Keratinocyte (primary cell): ENCODE results near the gene RPRD1B.

Source experiments
- EZH2 ChIP-seq: IDR thresholded peaks from one replicate; pipeline ENCODE4 v1.6.1; 2012; ENCODE audit warnings: inconsistent platforms, mild to moderate bottlenecking, low read length, moderate library complexity
- TF ChIP-seq, protein P1 (sequence below), 3 experiments: IDR thresholded peaks in 1 of 3; conservative IDR thresholded peaks in 1 of 3; optimal IDR thresholded peaks in 1 of 3; 2 replicates in 2 of 3; 3 replicates in 1 of 3; pipeline versions ENCODE3 to v1.5.1; 2011; ENCODE audit warnings: low read length in 3 of 3, mild to moderate bottlenecking in 3 of 3, moderate library complexity in 2 of 3, control low read depth in 1 of 3, inconsistent platforms in 1 of 3; ENCODE audit not compliant: insufficient read depth in 2 of 3; ENCODE audit errors: extremely low read depth in 1 of 3

GRCh38 chr20:38021087-38021772 is 12.3 kb upstream of the RPRD1B start:
- TF ChIP-seq, protein P1, sequence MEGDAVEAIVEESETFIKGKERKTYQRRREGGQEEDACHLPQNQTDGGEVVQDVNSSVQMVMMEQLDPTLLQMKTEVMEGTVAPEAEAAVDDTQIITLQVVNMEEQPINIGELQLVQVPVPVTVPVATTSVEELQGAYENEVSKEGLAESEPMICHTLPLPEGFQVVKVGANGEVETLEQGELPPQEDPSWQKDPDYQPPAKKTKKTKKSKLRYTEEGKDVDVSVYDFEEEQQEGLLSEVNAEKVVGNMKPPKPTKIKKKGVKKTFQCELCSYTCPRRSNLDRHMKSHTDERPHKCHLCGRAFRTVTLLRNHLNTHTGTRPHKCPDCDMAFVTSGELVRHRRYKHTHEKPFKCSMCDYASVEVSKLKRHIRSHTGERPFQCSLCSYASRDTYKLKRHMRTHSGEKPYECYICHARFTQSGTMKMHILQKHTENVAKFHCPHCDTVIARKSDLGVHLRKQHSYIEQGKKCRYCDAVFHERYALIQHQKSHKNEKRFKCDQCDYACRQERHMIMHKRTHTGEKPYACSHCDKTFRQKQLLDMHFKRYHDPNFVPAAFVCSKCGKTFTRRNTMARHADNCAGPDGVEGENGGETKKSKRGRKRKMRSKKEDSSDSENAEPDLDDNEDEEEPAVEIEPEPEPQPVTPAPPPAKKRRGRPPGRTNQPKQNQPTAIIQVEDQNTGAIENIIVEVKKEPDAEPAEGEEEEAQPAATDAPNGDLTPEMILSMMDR (optimal IDR thresholded peaks at IDR 0.05 in 1 of 3, IDR thresholded peaks at IDR 0.05 in 1 of 3, conservative IDR thresholded peaks at IDR 0.05 in 1 of 3; ENCODE audit: extremely low read depth in 1 of 3, insufficient read depth in 2 of 3, low read length in 3 of 3): no peak
- TF ChIP-seq EZH2: no peak
